ENCODE data around the gene SLC23A1.

DNA sequence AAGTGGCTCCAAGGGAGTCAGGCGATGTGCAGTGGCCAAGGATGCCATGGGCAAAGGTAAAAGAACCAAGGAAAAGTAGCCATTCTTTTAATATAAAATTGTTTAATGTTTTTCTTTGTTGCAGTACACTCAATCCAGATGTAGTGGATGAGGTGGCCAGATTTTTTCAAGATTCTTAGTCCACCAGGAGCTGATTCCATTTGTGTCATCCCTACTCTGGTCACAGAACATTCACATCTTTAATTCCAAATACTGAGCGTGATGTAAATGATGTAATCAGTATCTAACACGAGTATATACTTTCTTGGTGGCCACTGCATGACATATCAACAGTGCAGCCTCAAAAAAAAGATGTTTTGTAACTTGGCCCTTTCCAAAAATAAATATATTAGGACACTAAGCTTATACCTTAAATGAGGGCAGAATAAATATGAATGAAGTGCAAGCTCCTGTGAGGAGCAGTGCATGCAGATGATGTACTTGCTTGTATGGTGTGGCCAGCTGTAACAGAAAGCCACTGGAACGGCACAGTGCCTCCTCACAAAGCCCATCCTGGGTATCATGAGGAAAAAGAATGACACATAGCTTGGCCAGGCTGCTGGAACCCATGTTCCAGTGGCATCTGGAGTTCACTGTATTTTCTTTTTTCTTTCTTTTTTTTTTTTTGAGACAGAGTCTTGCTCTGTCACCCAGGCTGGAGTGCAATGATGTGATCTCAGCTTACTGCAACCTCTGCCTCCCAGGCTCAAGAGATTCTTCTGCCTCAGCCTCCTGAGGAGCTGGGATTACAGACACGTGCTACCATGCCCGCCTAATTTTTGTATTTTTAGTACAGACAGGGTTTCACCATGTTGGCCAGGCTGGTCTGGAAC lies 27.3 kb upstream of the SLC23A1 start:
- TF ChIP-seq, protein P1, sequence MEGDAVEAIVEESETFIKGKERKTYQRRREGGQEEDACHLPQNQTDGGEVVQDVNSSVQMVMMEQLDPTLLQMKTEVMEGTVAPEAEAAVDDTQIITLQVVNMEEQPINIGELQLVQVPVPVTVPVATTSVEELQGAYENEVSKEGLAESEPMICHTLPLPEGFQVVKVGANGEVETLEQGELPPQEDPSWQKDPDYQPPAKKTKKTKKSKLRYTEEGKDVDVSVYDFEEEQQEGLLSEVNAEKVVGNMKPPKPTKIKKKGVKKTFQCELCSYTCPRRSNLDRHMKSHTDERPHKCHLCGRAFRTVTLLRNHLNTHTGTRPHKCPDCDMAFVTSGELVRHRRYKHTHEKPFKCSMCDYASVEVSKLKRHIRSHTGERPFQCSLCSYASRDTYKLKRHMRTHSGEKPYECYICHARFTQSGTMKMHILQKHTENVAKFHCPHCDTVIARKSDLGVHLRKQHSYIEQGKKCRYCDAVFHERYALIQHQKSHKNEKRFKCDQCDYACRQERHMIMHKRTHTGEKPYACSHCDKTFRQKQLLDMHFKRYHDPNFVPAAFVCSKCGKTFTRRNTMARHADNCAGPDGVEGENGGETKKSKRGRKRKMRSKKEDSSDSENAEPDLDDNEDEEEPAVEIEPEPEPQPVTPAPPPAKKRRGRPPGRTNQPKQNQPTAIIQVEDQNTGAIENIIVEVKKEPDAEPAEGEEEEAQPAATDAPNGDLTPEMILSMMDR (IDR thresholded peaks at IDR 0.05) = no peak
- TF ChIP-seq POLR2A (IDR thresholded peaks at IDR 0.05) (no peak), POLR2AphosphoS5 (IDR thresholded peaks at IDR 0.05) (no peak)
